ENCODE data around the gene RABIF.
"Not testable (repeated sequence)": the region's sequence is repeated elsewhere in the genome, so short reads cannot be mapped to it uniquely, and the experiment has no call there.

RABIF gene

DNA sequence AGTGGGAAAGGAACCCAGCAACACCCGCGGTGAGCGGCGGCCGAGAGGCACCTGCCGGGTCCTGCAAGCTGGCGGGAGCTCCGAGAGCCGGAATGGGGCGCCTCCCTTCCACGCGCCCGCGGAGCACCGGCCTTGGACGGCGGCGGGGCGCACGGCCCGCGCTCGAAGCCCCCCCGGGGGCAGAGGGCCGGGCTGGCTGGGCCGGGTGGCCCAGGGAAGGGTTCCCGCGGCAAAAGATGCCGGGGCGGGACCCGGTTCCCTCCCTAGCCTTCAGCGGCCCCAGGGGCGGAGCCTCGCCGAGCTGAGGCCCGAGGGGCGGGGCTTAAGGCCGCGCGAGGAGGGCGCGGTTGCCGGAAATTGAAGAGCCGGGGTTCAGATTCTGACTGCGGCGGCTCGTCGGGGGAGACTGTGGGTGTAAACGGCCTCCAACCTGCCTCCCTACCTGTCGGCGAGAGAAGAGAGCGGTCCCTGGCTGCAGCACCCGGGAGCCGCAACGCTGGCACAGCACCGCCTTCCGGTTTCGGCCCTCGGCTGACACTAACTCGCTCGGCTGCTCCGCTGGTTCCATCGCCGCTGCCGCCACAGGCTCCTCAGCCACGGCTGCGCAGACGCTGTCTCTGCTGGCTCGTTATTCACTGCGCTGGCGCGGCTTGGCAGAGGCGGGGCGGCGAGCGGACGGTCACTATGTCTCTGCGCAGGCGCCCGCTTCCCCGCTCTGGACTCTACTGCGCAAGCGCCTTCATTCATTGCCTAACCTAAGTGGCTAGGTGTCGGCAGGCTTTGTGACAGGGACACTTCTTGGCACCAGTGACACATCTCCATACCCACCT lies at the start of gene RABIF:
RABIF (minus strand) TSS at position 619 of the 830 bp plus-strand sequence; CDS start at position 568, 51 bp downstream.
- peak; percentile 97 for DNase-seq

DNA sequence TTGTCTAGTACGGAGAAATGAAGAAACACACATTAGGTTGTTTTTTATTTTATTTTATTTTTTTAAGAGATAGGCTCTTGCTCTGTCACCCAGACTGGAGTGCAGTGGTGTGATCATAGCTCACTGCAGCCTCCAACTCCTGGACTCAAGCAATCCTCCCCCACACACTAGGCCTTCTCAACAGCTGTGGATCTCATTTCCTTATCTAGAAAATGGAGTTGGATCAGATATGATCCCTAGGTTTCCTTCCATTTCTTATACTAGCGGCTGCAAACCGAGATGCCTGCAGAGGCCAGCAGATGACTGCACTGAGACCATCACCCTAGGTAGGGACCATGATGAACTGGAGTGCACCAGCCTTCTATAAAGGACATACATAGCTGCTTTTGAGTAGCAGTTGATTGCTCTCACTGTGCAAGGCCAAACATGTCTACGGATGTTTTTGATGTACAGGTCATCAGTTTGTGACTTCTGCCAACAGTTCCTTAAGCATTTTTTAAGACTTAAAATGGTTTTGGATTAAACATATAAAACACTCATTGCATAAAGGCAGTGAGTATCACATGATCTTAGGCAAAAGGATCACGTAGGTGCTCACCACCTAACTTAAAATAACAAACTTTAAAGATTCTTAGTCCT lies 49.5 kb upstream of the RABIF start:
- DNase-seq: peak; percentile 32

DNA sequence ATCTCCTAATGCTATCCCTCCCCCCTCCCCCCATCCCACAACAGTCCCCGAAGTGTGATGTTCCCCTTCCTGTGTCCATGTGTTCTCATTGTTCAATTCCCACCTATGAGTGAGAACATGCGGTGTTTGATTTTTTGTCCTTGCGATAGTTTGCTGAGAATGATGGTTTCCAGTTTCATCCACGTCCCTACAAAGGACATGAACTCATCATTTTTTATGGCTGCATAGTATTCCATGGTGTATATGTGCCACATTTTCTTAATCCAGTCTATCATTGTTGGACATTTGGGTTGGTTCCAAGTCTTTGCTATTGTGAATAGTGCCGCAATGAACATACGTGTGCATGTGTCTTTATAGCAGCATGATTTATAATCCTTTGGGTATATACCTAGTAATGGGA lies 47.5 kb upstream of the RABIF start:
- DNase-seq: not testable (repeated sequence)

DNA sequence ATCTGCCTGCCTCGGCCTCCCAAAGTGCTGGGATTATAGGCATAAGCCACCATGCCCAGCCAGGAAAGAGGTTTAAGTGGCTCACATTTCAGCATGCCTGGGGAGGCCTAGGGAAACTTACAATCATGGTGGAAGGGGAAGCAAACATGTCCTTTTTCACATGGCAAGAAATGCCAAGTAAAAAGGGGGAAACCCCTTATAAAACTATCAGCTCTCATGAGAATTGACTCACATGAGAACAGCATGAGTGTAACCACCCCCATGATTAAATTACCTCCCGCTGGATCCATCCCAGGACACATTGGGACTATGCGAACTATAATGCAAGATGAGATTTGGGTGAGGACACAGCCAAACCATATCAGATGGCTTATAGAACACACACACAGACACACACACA lies 46.9 kb upstream of the RABIF start:
- no peak for DNase-seq

DNA sequence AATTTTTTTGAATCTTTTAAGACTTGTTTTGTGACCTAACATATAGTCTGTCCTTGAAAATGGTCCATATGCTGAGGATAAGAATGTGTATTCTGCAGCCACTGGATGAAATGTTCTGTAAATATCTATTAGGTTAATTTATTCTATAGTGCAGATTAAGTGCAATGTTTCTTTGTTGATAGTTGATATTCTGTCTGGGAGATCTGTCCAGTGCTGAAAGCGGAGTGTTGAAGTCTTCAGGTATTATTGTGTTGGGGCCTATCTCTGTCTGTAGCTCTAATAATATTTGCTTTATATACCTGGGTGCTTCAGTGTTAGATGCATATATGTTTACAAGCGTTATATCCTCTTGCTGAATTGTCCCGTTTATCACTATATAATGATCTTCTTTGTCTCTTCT lies 45.8 kb upstream of the RABIF start:
- DNase-seq: no peak

DNA sequence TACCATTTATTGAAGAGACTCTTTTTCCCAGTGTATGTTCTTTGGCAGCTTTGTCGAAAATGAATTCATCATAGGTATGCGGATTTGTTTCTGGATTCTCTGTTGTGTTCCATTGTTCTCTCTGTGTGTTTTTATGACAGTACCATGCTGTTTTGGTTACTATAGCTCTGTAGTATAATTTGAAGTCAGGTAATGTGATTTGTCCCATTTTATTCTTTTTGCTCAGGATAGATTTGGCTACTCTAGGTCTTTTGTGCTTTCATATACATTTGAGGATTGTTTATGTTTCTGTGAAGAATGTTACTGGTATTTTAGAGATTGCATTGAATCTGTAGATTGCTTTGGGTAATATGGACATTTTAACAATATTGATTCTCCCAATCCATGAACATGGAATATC lies 43.5 kb upstream of the RABIF start:
- DNase-seq: no peak

DNA sequence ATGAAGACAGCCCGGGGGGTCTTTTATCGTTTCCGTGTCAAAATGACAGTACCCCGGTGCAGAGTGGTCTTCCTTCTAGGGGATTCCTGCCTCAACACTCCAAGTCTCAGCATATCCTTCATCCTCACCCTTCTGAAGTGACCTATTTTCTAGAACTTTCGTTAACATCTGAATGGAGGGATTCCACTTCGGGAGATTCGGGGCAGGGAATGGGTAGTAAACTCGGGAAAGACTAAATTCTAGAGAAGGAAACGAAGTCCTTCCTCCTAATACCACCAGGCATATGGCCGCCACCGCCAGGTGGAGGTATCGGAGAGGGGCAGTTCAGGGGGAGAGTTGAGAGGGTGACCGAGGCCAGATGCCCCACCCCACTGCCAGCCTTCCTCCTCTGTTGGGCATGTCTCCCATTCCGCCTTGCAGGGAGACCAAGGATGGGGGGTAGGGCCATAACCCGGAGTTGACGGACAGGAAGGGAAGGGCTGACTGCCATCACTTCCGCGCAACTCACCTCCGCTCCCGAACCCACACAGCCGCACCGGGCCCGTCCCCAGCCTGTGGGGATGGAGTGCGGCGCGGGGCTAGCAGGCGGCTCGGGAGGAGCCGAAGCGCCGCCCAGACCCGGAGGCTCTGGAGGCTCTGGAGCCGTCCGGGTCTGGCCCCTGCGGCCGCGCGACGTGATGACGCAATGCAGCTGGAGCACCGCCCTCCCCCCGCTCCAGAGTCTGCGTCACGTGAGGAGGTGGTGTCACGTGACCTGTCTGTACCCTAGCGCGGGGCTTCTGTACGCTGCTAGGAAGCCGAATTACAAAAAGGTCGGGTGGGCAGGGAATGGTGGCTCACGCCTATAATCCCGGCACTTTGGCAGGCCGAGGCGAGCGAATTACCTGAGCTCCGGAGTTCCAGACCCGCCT lies 37.9 kb upstream of the RABIF start, which contains the start of gene KLHL12:
KLHL12 (minus strand) TSS at position 654 of the 911 bp plus-strand sequence. CDS start 2,072 bp downstream, outside the sequence.
- DNase-seq: peak; percentile 96

DNA sequence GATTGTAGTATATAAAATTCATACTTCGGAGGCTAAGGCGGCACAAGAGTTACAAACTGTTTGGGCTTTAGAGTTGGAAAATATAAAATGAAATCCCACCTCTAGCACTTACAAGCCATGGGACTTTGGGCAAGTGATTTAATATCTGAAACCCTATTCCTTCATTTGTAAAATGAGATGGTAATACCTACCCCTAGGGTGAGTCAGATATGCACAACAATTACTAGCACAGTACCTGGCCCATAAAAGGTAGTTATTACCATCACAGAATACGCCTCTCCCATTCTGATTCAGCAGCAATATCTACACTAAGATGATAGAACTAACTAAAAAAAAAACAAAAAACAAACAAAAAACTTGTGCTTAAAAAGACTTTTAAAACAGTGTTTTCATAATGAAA lies 34.6 kb upstream of the RABIF start:
- DNase-seq: no peak

DNA sequence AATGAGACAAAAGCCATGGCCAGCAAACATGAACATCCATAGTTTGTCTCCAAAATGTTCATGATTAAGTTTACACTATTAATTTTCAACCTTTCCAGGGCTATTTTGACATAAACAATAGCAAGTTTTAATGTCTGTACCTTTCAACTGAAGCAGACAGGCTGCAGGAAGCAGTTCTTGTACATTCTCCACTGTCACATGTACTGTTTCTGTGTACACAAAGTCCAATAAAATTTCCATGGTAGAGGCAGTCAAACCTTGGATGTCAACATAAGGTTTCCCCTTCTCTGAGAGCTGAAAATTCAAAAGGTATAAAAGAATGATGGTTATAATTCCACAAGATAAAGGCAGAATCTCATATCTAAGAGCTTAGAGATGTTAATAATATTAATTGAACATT lies 30.7 kb upstream of the RABIF start:
- no peak for DNase-seq

DNA sequence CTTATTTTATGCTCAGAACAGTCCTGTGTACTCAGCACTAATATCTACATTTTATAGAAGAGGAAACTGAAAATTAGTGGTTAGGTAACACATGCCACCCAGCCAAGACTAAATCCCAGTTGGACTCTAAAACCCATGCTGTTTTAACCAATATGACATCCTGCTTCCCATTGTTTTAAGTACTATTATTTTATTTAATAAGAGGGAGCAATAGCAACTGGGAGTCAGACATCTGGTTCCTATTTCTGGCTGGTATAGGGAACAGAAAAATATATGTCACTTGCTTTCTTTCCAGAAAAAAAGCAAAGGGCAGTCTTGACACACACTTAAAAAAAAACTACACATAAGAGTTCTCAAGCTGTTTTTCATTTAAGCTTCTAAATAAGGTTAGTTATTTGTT lies 26.2 kb upstream of the RABIF start:
- no peak for DNase-seq

DNA sequence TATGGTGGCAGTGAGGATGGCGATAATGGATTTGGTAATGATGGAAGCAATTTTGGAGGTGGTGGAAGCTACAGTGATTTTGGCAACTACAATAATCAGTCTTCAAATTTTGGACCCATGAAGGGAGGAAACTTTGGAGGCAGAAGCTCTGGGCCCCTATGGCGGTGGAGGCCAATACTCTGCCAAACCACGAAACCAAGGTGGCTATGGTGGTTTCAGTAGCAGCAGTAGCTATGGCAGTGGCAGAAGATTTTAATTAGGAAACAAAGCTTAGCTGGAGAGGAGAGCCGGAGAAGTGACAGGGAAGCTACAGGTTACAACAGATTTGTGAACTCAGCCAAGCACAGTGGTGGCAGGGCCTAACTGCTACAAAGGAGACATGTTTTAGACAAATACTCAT lies 23.5 kb upstream of the RABIF start:
- not testable (repeated sequence) for DNase-seq

DNA sequence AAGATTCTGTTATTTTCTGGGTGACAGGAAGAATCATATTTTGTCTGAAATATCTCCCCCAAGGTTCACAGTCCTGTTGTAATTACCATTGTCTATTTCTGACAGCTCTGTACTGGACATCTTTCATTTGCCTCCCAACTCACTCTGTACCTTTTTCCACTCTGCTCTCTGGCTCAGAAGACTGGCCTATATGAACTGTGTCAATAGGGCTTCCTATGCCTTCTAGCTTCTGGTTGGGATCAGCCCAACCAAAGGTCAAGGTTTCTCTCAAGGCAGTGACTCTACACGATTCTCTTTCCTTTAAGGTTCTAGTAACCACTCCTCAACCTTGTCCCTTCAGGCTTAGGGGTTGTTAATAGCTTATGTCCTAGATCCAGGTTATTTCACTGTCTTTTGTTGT lies 20.5 kb upstream of the RABIF start:
- DNase-seq: no peak

DNA sequence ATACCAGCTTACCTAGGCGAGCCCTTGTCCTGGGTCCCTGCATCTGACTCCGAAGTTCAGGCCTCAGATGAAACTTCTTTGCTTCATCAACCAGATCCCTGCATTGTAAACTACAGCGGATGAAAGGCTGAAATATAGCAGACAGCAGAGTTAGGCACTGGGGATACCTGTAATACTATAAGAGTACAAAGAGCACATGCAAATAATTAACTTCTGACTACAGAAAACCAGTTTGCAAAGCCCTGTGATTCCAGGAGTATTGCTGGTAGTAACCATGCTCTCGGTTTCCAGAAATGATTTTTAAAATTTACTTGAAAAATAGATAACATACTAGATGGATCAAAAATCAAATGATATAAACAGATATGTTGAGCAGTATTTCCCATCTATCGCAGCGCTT lies 20.0 kb upstream of the RABIF start:
- no peak for DNase-seq

DNA sequence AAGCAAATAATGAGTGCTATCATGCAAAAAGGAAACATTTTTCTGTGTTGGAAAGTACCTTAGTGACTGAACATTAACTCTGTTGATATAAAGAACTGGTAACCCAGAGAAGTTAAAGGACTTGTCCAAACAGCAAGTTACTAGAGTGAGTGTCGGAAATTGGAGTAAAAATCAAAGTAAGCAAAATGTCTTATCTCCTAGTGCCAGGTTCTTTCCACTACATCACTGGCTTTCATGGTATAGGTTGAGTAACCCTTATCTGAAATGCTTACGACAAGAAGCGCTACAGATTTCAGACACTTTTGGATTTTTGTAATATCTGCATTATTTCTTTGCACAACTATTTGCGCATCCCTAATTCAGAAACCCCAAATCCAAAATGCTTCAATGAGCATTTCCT lies 16.4 kb upstream of the RABIF start:
- DNase-seq: peak; percentile 24

DNA sequence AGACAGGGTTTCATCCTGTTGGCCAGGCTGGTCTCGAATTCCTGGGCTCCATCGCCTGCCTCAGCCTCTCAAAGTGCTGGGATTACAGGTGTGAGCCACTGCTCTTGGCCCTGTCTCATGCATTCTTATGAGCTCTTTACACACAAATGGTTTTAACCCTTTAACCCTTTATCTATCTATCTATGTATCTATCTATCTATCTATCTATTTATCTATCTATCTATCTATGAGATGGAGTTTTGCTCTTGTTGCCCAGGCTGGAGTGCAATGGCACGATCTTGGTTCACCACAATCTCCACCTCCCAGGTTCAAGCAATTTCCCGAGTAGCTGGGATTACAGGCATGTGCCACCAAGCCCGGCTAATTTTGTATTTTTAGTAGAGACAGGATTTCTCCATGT lies 14.9 kb upstream of the RABIF start:
- DNase-seq: not testable (repeated sequence)

DNA sequence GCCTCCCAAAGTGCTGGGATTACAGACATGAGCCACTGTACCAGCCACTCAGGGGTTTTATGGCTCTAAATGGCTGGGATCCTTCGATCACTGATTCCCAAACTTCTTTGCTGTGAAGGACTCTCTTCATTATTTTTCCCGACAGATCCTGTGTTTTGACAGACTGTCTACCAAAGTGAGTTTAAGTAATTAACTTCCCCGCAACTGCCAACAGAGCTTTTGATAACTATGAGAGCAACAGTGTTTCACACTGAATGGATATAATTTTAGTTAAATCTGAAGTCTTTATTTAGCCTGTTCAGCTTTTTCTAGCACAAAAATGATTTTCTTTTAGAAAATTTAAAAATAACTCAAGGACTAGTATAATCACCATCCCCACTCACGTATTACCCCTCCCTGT lies 12.6 kb upstream of the RABIF start:
- no peak for DNase-seq

DNA sequence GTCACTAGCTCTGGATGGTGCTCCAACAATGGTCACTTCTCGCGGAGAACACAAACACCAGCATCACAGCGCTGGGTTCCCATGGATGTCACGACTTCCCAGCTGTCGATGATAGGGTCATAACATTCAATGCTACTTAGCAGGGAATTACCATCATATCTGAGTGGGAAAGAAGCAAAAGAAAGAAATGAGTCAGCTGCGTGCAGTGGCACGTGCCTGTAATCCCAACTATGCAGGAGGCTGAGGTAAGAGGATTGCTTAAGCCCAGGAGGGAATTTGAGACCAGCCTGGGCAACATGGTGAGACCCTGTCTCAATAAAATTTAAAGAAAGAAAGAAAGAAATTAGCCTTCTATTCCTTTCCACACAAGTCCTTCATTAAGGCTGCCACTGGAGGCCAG lies 3.6 kb upstream of the RABIF start:
- DNase-seq: no peak

DNA sequence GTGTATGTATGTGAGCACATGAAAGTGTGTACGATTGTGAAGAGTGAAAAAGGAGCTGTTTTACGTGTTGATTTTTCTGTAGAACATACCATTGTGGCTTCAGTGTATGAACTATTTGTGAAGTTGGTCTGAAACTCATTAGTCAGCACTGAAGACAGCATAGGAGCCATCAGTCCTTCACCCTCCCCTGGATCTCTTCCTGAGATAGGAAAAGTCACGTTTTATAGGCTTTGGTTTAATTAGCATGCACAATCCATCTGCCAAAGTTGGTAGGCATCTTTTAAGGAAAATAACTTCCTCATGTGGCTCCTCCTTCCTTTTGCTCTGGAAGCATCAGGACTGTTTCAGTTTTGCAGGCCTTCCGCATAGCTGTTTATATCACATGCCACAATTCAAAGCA lies 1.4 kb upstream of the RABIF start:
- no peak for DNase-seq

DNA sequence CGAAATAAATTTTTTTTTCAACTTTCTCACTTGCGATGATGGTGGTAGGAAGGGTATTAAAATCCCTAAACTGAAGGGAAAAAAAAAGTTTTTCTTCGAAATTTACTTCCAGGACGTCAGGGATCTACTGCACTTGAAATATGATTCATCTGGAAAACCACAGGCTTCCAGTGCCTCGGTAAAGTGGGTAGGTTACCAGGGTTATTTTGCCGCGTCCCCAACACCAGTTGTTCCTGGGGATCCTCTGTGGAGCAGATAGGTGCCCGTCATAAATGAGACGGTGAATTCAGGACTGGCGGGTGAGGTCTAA lies 773 bp downstream of the RABIF start:
- no peak for DNase-seq

DNA sequence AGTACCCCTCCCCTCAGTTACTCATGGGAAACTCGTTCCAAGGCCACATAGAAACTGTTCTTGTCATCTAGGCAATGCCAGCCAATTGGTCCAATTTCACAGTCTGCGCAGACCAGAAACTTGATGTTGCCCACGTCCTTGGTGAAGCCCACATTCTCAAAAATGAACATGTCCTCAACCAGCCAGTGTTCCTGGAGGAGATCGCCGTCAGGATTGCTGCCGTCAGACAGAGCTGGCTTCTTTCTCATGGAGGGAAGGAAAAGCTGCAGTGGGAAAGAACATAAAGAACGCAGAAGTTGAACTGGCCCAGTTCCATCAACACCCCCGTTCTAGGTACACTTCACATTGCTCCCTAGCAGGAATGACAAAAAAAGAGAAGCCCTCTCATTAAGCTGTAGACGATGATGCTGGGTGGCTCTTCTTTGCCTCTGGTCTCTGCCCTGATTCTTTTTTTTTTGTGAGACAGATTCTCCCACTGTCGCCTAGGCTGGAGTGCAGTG lies 7.9 kb downstream of the RABIF start:
- no peak for DNase-seq

DNA sequence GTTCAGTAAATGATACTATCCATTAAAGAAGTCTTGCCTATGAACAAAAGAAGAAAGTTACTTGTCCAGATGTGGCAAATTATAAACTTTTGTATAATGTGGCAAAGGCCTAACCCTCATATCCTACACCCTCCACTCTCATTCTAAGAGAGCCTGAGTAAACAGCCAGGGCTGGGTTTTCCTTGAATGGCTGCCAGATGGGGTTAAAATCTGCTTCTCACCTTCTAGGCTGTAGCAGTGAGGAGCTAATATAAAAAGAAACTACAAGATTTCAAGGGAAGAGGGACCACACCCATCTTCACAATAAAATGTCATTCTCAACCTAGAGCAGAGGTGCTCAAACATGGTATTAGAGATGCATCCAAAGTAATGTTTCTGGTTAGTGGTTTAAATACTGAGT lies 8.9 kb downstream of the RABIF start:
- DNase-seq: no peak

DNA sequence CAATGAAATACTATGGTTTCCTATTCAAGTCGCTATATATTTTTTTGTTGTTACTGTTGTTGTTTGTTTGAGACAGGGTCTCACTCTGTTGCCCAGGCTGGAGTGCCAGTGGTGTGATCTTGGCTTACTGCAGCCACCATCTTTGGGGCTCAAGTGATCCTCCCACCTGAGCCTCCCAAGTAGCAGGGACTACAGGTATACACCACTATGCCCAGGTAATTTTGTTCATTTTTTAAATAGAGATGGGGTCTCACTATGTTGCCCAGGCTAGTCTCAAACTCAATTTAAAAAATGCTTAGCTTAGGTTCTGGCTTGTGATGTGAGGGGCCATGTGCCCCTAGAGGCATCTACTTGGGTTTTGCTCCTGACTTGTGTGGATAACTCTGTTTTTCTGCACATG lies 9.8 kb downstream of the RABIF start:
- DNase-seq: no peak

DNA sequence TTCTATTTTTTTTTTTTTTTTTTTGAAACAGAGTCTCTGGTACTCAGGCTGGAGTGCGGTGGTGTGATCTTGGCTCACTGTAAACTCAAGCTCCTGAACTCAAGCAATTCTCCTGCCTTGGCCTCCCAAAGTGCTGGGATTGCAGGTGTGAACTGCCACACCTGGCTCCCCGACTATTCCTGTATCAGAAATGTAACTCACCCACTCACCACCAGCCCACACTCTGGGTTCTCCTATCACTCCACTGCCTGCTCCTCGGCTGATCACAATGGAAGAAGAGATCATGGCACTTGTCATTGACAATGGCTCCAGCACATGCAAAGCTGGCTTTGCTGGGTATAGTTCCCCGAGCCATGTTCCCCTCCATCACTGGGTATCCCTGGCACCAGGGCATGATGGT lies 15.9 kb downstream of the RABIF start:
- no peak for DNase-seq

All from hematopoietic multipotent progenitor cell treated with erythropoietin and hydrocortisone succinate and interleukin-3 and kit ligand, for 8 days (in vitro differentiated cells).